ENCODE data around the gene KLF15. TPM values are rescaled to one million over a fixed set of nuclear protein-coding genes. Genes with fewer than 3 reads are reported as not detected.

The KLF15 gene
- total RNA-seq, 1 donor from 2014 or later = 44.6 TPM

DNA sequence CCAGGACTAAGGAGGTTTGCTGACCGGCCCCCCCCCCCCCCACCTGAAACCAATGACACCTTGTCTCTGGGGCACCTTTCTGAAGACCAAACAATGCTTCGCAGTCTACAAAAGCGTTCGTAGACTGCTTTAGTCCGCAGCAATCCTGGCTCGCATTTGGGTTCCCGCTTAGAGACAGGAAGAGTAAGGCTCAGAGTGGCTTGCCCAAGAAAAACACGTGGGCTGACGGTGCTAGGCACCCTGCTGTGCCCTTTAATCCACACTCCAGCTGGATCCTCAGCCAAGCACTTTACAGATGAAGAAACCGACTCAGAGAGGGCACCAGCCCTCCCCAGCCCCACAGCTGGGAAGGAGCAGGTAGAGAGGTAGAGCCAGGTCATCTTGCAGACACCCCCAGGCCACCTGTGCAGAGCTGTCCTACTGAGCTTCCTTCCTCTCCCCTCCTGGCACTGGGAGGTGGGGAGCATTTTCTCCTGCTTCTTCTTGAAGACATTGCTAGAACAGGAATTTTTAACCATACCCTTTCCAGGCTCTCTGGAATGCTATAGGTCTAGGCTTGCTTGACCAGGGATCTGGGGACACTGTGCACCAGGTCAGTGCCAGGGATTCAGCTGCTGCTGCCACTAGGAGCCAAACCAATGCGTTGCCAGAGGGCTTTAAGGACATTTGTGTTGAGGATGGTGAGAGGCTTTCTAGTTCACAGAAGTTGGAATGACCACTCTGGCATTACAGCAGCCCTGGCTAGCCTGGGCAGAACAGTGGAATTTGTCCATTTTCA, 1.0 kb upstream of the KLF15 start:
- ATAC-seq (peak; percentile 32), DNase-seq (peak; percentile 78)
- peak overlapping the region; percentile 70 for H3K27ac ChIP-seq
- H3K4me1 ChIP-seq = peaks cover 26% of the 10 kb centered on the region
- H3K9me3 ChIP-seq = no peaks in the 10 kb centered on the region
- TF ChIP-seq, protein P1, sequence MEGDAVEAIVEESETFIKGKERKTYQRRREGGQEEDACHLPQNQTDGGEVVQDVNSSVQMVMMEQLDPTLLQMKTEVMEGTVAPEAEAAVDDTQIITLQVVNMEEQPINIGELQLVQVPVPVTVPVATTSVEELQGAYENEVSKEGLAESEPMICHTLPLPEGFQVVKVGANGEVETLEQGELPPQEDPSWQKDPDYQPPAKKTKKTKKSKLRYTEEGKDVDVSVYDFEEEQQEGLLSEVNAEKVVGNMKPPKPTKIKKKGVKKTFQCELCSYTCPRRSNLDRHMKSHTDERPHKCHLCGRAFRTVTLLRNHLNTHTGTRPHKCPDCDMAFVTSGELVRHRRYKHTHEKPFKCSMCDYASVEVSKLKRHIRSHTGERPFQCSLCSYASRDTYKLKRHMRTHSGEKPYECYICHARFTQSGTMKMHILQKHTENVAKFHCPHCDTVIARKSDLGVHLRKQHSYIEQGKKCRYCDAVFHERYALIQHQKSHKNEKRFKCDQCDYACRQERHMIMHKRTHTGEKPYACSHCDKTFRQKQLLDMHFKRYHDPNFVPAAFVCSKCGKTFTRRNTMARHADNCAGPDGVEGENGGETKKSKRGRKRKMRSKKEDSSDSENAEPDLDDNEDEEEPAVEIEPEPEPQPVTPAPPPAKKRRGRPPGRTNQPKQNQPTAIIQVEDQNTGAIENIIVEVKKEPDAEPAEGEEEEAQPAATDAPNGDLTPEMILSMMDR (IDR thresholded peaks at IDR 0.05) = no peak
- H3K4me3 ChIP-seq = peak overlapping the region; percentile 63
- no peaks in the 10 kb centered on the region for H3K27me3 ChIP-seq
- intact Hi-C loops (cut with DNase I) = no loop called here
- H3K36me3 ChIP-seq = no peaks in the 10 kb centered on the region

DNA sequence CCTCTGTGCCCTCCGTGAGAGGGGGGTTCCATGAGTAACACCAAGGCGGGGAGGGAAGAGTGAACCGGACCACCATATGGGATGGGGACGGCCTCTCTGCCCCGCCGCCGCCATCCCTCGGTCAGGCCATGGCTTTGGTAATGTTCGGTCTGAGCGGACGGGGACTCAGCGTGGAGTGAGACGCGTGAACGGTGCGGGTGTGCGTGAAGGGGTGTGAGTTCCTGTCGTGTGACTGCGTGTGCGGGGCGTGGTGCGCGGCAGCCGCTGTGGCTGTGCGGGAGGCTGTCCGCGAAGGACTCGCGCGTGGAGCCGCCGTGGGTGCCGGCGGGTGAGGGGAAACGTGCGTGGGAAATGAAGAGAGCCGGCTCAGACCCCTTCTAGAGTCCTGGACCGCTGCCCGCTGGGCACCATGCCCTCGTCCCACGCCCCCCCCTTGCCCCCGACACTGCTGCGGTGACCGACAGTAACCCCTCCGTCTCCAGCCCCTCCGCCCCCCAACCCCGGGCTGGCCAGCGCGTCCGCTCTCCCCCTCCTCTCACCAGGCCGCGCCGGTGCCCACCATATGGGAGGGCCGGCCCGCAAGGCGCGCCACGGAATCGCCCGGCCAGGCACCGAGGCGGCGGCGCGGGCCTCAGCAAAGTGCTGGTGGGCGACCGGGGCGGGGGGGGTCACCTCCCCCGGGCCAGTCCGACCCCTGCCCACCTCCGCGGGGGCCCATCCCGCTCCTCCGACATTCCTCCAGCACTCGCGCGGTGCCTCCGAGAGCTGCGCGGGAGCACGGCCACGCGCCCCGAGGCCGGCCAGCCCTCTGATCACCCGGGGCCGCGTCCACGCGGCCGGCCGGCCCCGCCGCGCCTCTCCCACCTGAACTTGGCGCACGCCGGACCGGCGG, 589 bp downstream of the KLF15 start:
- TF ChIP-seq, protein P1 (IDR thresholded peaks at IDR 0.05) = no peak
- H3K36me3 ChIP-seq = peaks cover 12% of the 10 kb centered on the region
- DNase-seq (peak; percentile 75), ATAC-seq (peak; percentile 0)
- H3K9me3 ChIP-seq = no peaks in the 10 kb centered on the region
- intact Hi-C loops (cut with DNase I) = no loop called here
- no peaks in the 10 kb centered on the region for H3K27me3 ChIP-seq
- H3K27ac ChIP-seq = peak overlapping the region; percentile 87
- peak overlapping the region; percentile 68 for H3K4me3 ChIP-seq
- H3K4me1 ChIP-seq = peaks cover 35% of the 10 kb centered on the region

DNA sequence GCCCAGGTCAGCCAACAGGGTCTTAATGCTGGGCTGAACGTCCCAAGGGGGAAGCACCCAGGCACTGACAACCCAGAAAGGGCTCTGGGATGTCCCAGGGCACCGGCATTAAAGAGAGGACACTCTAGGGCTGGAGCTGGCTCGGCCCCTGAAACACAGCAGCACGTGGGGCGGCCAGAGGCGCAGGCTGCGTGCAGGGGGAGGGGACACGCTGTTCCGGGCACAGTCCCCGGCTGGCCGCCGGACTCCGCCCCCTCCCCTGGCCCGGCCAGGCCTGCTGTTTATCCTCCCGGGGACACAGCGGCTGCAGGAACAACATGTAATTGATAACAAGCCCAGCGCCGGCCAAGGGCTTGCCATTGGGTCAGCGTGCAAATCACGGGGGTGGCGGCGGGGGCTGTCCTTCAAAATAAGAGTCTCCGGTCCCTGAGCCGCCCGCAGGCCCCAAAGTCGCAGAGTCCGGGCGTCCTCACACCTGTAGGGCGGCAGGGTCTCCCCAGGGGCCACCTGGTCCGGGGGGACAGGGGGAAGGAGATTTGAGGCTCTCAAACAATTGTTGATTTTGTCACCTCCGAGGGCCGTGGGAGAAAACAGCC, 1.3 kb downstream of the KLF15 start:
- H3K27me3 ChIP-seq = no peaks in the 10 kb centered on the region
- TF ChIP-seq, protein P1 (IDR thresholded peaks at IDR 0.05) = no peak
- H3K36me3 ChIP-seq = peaks cover 19% of the 10 kb centered on the region
- H3K4me1 ChIP-seq = peaks cover 40% of the 10 kb centered on the region
- H3K27ac ChIP-seq = peak overlapping the region; percentile 87
- DNase-seq = peak; percentile 97
- peak overlapping the region; percentile 68 for H3K4me3 ChIP-seq
- ATAC-seq = peak; percentile 87
- no peaks in the 10 kb centered on the region for H3K9me3 ChIP-seq
- intact Hi-C loops (cut with DNase I) = no loop called here

DNA sequence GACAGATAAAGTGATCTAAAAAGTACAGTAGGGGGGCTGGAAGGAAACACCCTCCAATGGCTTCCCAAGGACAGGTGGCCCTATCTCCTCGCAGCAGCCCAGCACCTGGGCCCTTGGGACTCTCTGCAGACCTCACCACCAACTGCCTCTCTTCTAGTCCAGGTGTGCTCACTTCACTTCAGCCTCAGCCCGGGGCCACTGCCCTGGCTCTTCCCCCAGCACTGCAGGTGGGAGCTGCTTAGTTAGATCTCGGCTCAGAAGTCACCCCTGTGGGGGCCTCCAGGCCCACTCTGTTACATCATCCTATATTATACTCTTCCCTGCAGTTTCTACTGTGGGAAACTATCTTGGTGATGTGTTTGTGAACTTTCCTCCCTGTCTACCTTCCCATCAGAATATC, 2.0 kb downstream of the KLF15 start:
- peaks cover 45% of the 10 kb centered on the region for H3K4me1 ChIP-seq
- peak overlapping the region; percentile 68 for H3K4me3 ChIP-seq
- H3K27me3 ChIP-seq = no peaks in the 10 kb centered on the region
- TF ChIP-seq, protein P1 (IDR thresholded peaks at IDR 0.05) = no peak
- peak overlapping the region; percentile 87 for H3K27ac ChIP-seq
- peaks cover 25% of the 10 kb centered on the region for H3K36me3 ChIP-seq
- intact Hi-C loops (cut with DNase I) = no loop called here
- H3K9me3 ChIP-seq = no peaks in the 10 kb centered on the region
- peak; percentile 64 for DNase-seq
- no peak for ATAC-seq

DNA sequence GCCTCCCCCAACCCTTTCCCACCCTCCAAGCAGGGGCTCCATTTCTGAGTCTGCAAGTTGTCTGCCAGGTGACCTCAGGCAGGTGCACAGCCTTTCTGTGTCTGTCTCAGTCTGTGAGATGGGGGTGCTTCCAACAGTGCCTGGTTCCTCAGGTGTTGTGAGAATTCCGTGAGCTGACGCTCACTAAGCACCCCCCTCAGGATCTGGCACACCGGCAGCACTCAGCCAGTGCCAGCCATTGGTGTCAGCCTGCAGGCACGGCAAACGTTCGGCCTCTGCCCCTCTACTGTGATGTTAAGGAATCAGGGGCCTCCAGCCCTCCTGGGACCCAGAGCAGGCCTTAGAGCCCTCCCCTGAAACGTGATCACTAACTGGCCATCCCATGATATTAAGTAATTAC, 2.4 kb downstream of the KLF15 start:
- Histone ChIP-seq H3K36me3 (peaks cover 25% of the 10 kb centered on the region), H3K27ac (peak overlapping the region; percentile 87), H3K27me3 (no peaks in the 10 kb centered on the region), H3K9me3 (no peaks in the 10 kb centered on the region), H3K4me1 (peaks cover 48% of the 10 kb centered on the region), H3K4me3 (peak overlapping the region; percentile 68)
- ATAC-seq (no peak), DNase-seq (peak; percentile 64)
- TF ChIP-seq, protein P1 (IDR thresholded peaks at IDR 0.05) = no peak
- intact Hi-C loops (cut with DNase I) = no loop called here
